Measurements from ENCODE around the gene LRRK1. TPM values are rescaled to one million over a fixed set of nuclear protein-coding genes. Genes with fewer than 3 reads are reported as not detected.

LRRK1 gene
- total RNA-seq, 1 donor from 2014 or later = 21.1 TPM

- H3K4me1 ChIP-seq = peaks cover 29% of the 10 kb centered on the region
- H3K27me3 ChIP-seq = no peaks in the 10 kb centered on the region
- intact Hi-C loops (cut with DNase I) = no loop called here
- no peak for DNase-seq (ENCODE audit: extremely low spot score in 2 of 2)
- no peaks in the 10 kb centered on the region for H3K36me3 ChIP-seq
- H3K27ac ChIP-seq = no peak overlapping the region
- TF ChIP-seq POLR2A (IDR thresholded peaks at IDR 0.05) (no peak), POLR2AphosphoS5 (IDR thresholded peaks at IDR 0.05; ENCODE audit: insufficient read depth in 1 of 2, low read depth in 1 of 2) (no peak), CTCF (IDR thresholded peaks at IDR 0.05) (no peak)
- H3K9me3 ChIP-seq = no peaks in the 10 kb centered on the region
- H3K4me3 ChIP-seq = no peak overlapping the region
These were observed 194.2 kb downstream of the LRRK1 start for GRCh38 chr15:101113114-101114005.

- peaks cover 29% of the 10 kb centered on the region for H3K4me1 ChIP-seq
- TF ChIP-seq POLR2A (IDR thresholded peaks at IDR 0.05) (no peak), POLR2AphosphoS5 (IDR thresholded peaks at IDR 0.05; ENCODE audit: insufficient read depth in 1 of 2, low read depth in 1 of 2) (no peak), CTCF (IDR thresholded peaks at IDR 0.05) (no peak)
- intact Hi-C loops (cut with DNase I) = no loop called here
- H3K36me3 ChIP-seq = no peaks in the 10 kb centered on the region
- no peak for DNase-seq (ENCODE audit: extremely low spot score in 2 of 2)
- no peak overlapping the region for H3K4me3 ChIP-seq
- H3K27ac ChIP-seq = no peak overlapping the region
- H3K9me3 ChIP-seq = no peaks in the 10 kb centered on the region
- H3K27me3 ChIP-seq = no peaks in the 10 kb centered on the region
These were observed 195.0 kb downstream of the LRRK1 start for GRCh38 chr15:101114166-101114565.

GRCh38 chr15:101114610-101115009 lies 195.5 kb downstream of the LRRK1 start:
- no peak overlapping the region for H3K4me3 ChIP-seq
- no peaks in the 10 kb centered on the region for H3K36me3 ChIP-seq
- peaks cover 29% of the 10 kb centered on the region for H3K4me1 ChIP-seq
- no peak for DNase-seq (ENCODE audit: extremely low spot score in 2 of 2)
- no peaks in the 10 kb centered on the region for H3K9me3 ChIP-seq
- H3K27me3 ChIP-seq = no peaks in the 10 kb centered on the region
- intact Hi-C loops (cut with DNase I) = no loop called here
- peak overlapping the region; percentile 70 for H3K27ac ChIP-seq
- TF ChIP-seq POLR2AphosphoS5 (IDR thresholded peaks at IDR 0.05; ENCODE audit: insufficient read depth in 1 of 2, low read depth in 1 of 2) = no peak
- TF ChIP-seq CTCF (IDR thresholded peaks at IDR 0.05) = no peak
- TF ChIP-seq POLR2A (IDR thresholded peaks at IDR 0.05) = no peak

- peaks cover 29% of the 10 kb centered on the region for H3K4me1 ChIP-seq
- intact Hi-C loops (cut with DNase I) = no loop called here
- no peak for TF ChIP-seq POLR2A (IDR thresholded peaks at IDR 0.05)
- TF ChIP-seq CTCF (IDR thresholded peaks at IDR 0.05) = no peak
- H3K27me3 ChIP-seq = no peaks in the 10 kb centered on the region
- H3K27ac ChIP-seq = peak overlapping the region; percentile 70
- H3K9me3 ChIP-seq = no peaks in the 10 kb centered on the region
- H3K36me3 ChIP-seq = no peaks in the 10 kb centered on the region
- no peak overlapping the region for H3K4me3 ChIP-seq
- no peak for DNase-seq (ENCODE audit: extremely low spot score in 2 of 2)
These were observed 196.2 kb downstream of the LRRK1 start for GRCh38 chr15:101115393-101115785.
